Ovary (tissue), 9 donors: Measurements from ENCODE around the gene SNAPC3. TPM values are rescaled to one million over a fixed set of nuclear protein-coding genes. Genes with fewer than 3 reads are reported as not detected.

ENCODE experiments used
- DNase-seq, 5 donors: peaks; one replicate each; pipeline ENCODE4 v3.0.0-alpha.2; 2019 to 2020
- H3K27ac ChIP-seq, 2 donors: fragments of 200-600 bp; one replicate each; pipeline versions ENCODE4 v1.5.1 to v1.8.0; 2019 to 2022
- H3K27me3 ChIP-seq: fragments of 200-600 bp; one replicate; pipeline ENCODE4 v1.8.0; 2022
- H3K36me3 ChIP-seq: fragments of 200-600 bp; sonication (generic); one replicate; pipeline ENCODE4 v1.5.1; 2019
- H3K4me1 ChIP-seq: one replicate; pipeline ENCODE4 v1.8.1; 2013; ENCODE audit warnings: mild to moderate bottlenecking, moderate library complexity; ENCODE audit not compliant: insufficient read depth
- H3K4me3 ChIP-seq: fragments of 200-600 bp; sonication (generic); one replicate; pipeline ENCODE4 v1.5.1; 2017
- H3K9me3 ChIP-seq, 2 donors: fragments of 200-600 bp in 1 of 2; sonication (generic) in 1 of 2; one replicate each; pipeline versions ENCODE4 v1.5.1 to v1.8.1; 2013 to 2019; ENCODE audit warnings: mild to moderate bottlenecking in 1 of 2, moderate library complexity in 1 of 2
- EP300 ChIP-seq: sonication (generic); formaldehyde crosslinking; IDR thresholded peaks from one replicate; pipeline ENCODE4 v1.6.1; 2017; ENCODE audit warnings: antibody characterized with exemption
- POLR2A ChIP-seq: fragments of 450-650 bp; IDR thresholded peaks from one replicate; pipeline ENCODE4 v1.6.1; 2017; ENCODE audit warnings: antibody characterized with exemption, mild to moderate bottlenecking, moderate library complexity
- WGBS, 3 donors: extraction: QIAGEN DNeasy Blood & Tissue Kit in 1 of 3; methylation state at CpG; one replicate each; pipeline versions ENCODE4 v1.1.5 to v1.1.7; 2013 to 2017; 5-methylcytosine and 5-hydroxymethylcytosine counted together
- intact Hi-C, 4 donors: fragments of 100-400 bp; cut with DNase I; formaldehyde crosslinking; loops; one replicate each; pipeline versions ENCODE4 v1.11.0 to v1.15.1; 2022 to 2023
- polyA plus RNA-seq, 2 donors: library from polyadenylated mRNA; stranded (reverse); fragments of 200-250 nt in 1 of 2; fragments of 350-450 nt in 1 of 2; fragmentation: Illumina TruSeq in 1 of 2; extraction: RNeasy Lipid Tissue Mini Kit (QIAGEN cat#74804) in 1 of 2; gene quantifications; one replicate each; pipeline ENCODE4 v1.2.3, GENCODE V29; 2013 to 2014
- total RNA-seq, 7 donors: library from RNA; depleted of rRNA in 2 of 7; stranded (reverse); fragments of >200 nt in 2 of 7; fragmentation: NEBNext Ultra II Directional in 3 of 7; extraction: Animal tissue kit (Norgen Biotek cat#: 25700) in 3 of 7; gene quantifications; one replicate each; pipeline versions ENCODE4 v1.1.0 to v1.2.4, GENCODE V29; 2016 to 2023
- TF ChIP-seq, protein P1 (sequence below), 3 donors: fragments of 450-650 bp in 2 of 3; fragments of 200-600 bp in 1 of 3; IDR thresholded peaks; one replicate each; pipeline versions ENCODE4 v1.5.1 to v1.8.0; 2016 to 2022; ENCODE audit warnings: antibody characterized with exemption in 3 of 3, mild to moderate bottlenecking in 1 of 3
- donor health status: DM: no; HTN: no; CAD: no; lungs with moderate emphysema.
- donor health status: DM: no; HTN: no; CAD: no.
- donor health status: Bipolar disorder and iron deficiency.
- donor health status: DM: yes; HTN: yes; CAD: no.
- donor health status: DM: no; HTN: no; CAD: no.
- donor health status: DM: yes; HTN: yes; CAD: no.

SNAPC3 gene
- total and polyA plus RNA-seq, 9 donors = 15.8 to 32.3 (median 26.2) TPM

DNA sequence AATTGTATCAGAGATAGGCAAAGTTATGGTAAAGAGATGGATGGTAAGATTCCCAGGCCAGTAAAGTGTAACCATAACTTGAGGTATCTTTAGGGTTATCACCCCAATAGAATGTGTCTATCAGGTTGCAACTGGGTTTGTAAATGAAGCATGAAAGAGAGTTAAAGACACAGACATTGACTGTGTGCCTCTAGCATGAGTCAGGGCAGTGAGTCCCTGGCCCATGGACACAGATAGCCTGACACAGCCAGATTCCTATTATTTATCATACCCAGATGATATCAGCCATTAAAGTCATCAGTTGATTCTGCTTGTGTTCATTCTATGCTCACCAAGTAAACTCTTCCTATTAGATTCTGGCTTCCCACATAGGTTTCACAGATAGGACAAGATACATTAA, 33.5 kb upstream of the SNAPC3 start:
- no peaks in the 10 kb centered on the region for H3K9me3 ChIP-seq
- TF ChIP-seq, protein P1, sequence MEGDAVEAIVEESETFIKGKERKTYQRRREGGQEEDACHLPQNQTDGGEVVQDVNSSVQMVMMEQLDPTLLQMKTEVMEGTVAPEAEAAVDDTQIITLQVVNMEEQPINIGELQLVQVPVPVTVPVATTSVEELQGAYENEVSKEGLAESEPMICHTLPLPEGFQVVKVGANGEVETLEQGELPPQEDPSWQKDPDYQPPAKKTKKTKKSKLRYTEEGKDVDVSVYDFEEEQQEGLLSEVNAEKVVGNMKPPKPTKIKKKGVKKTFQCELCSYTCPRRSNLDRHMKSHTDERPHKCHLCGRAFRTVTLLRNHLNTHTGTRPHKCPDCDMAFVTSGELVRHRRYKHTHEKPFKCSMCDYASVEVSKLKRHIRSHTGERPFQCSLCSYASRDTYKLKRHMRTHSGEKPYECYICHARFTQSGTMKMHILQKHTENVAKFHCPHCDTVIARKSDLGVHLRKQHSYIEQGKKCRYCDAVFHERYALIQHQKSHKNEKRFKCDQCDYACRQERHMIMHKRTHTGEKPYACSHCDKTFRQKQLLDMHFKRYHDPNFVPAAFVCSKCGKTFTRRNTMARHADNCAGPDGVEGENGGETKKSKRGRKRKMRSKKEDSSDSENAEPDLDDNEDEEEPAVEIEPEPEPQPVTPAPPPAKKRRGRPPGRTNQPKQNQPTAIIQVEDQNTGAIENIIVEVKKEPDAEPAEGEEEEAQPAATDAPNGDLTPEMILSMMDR (IDR thresholded peaks at IDR 0.05) = no peak
- TF ChIP-seq EP300 = no peak
- no peak for TF ChIP-seq POLR2A
- H3K36me3 ChIP-seq = no peaks in the 10 kb centered on the region
- intact Hi-C loops = no loop called here
- no peak for DNase-seq
- no peaks in the 10 kb centered on the region for H3K27me3 ChIP-seq
- H3K4me3 ChIP-seq = no peak overlapping the region
- no peak overlapping the region for H3K27ac ChIP-seq
- H3K4me1 ChIP-seq = no peaks in the 10 kb centered on the region

DNA sequence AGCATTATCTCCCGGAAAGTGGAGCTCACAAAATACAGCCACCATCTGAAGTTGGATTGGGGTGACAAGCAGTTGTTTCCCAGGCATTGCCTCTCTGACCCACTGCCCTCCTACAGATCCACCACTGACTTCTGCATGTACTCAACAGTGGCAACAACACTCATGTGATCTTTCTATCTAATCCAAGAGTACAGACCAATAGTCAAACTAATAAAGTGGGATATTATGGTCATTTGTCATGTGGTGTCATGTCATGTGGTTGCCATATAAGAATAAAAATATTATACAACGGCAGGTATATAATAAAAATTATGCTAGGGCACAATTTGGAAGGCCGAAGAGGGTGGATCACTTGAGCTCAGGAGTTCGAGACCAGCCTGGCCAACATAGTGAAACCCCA, 33.0 kb upstream of the SNAPC3 start:
- Histone ChIP-seq H3K36me3 (no peaks in the 10 kb centered on the region), H3K4me3 (no peak overlapping the region), H3K27me3 (no peaks in the 10 kb centered on the region), H3K4me1 (no peaks in the 10 kb centered on the region), H3K9me3 (no peaks in the 10 kb centered on the region), H3K27ac (no peak overlapping the region)
- WGBS, 3 donors = 95 to 97% (median 96%) methylated on average over 4 of the region's 4 CpGs
- TF ChIP-seq POLR2A = no peak
- TF ChIP-seq, protein P1 (IDR thresholded peaks at IDR 0.05) = no peak
- TF ChIP-seq EP300 = no peak
- intact Hi-C loops = no loop called here
- no peak for DNase-seq

DNA sequence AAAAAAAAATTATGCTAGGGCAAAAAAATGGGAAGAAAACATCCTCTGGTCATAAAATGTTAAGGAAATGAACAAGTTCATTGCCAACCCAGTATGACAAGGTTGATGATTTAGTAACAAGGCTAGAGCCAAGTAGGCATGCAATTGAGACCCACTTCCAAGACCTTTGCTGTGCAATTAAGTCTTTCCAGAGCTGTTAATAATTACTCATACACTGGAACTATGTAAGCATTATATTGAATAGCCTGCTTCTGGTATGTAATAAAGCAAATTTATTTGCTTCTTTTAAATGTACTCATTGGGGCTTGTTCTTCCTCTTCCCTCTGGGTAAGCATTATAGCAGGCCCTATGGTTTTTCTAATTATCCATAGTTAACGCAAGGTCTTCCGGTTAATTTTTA, 32.5 kb upstream of the SNAPC3 start:
- Histone ChIP-seq H3K36me3 (no peaks in the 10 kb centered on the region), H3K27me3 (no peaks in the 10 kb centered on the region), H3K4me3 (no peak overlapping the region), H3K27ac (no peak overlapping the region), H3K4me1 (no peaks in the 10 kb centered on the region), H3K9me3 (no peaks in the 10 kb centered on the region)
- 95 to 98% (median 96%) methylated on average over 2 of the region's 2 CpGs for WGBS, 3 donors
- TF ChIP-seq POLR2A = no peak
- no peak for TF ChIP-seq EP300
- TF ChIP-seq, protein P1 (IDR thresholded peaks at IDR 0.05) = no peak
- no peak for DNase-seq
- intact Hi-C loops = no loop called here

DNA sequence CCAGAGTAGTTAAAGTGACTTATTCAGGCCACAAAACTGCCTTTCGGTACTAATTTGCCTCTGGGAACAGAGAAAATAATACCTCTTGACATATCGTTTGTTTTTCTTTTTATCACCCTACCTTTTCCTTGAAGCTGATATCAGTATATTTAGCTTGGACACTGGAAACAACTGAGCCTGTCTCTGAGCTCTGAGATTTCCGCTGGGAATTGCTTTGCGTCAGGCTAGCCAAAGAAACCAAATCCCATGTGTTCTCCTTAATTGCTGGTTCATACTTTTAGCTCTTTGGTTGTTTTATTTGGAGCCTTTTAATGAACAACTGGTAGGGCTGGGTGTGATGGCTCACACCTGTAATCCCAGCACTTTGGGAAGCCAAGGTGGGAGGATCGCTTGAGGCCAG, 30.3 kb upstream of the SNAPC3 start:
- no peaks in the 10 kb centered on the region for H3K4me1 ChIP-seq
- H3K4me3 ChIP-seq = no peak overlapping the region
- no peaks in the 10 kb centered on the region for H3K36me3 ChIP-seq
- no peak for TF ChIP-seq EP300
- TF ChIP-seq, protein P1 (IDR thresholded peaks at IDR 0.05) = no peak
- no peak for TF ChIP-seq POLR2A
- no peaks in the 10 kb centered on the region for H3K27me3 ChIP-seq
- WGBS, 3 donors = 73 to 77% (median 76%) methylated on average over 5 of the region's 5 CpGs
- DNase-seq = no peak
- no peaks in the 10 kb centered on the region for H3K9me3 ChIP-seq
- intact Hi-C loops = no loop called here
- H3K27ac ChIP-seq = no peak overlapping the region
